ENCODE data around the gene DISC1.

The DISC1 gene

DNA sequence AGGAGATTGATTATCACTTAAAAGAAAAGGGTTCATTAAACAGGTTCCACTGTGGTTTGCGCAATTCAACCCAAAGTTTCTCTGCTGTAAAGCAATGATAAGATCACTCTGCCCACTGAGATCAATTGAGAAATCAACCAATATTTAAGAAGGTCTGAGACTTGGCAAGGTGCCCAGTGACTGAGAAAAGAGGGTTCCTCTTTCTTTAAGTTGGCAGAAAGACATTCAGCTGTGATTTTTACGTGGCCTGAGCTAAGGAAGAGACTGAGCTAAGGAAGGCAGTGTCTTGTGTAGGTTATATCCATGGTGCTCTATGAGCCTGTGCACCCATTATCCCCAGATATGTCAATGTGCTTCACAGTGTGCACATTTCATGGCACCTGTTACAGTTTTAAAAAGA lies 344.1 kb downstream of the DISC1 start:
- no peak for DNase-seq

DNA sequence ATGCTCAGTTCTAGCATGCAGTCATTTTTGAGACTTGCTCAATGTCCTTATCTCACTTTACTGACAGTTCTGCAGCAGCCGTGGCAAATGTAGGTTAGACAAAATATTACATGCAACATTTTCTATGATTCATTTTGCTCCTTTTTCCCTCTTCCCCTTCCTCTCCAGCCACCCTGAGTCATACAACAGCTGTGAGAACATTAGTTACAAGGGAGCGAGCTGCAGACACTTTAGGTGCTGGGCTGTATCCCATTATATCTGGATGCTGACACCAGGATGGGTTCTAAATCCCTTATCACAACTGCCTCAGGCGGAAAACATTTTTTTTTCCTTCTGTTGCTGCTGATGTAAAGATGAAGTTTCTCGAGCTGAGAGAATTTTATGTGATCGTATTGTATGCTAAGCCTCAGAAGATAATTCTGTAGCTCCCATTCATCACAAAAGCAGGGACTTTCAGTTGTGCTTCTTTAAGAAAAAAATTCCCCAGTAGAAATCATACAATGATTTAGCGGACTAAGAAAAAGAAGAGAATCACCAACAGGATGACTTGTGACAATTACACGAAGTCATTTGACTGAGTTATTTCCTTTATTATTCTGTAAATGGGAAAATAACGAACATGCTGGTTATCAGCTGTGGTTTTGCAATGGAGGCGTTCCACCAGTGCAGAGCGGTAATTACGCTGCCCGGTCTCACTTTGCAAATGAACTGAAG lies 345.0 kb downstream of the DISC1 start:
- no peak for DNase-seq

DNA sequence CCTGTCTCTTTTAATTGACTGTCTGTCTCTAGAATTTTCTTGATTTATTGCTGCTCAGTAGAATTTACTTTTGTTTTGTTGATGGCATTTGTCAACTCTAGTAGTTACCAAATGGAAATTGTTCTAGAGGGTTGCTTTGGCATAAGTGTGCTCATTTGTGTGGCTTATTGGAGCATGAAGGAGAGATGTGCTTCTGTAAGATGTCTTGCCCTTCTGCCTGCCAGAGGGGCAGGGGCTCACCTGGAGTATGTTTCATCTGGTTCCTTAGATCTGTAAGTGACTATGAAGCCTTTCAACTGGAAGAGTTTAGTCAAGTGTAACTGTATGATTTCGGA lies 345.5 kb downstream of the DISC1 start:
- peak; percentile 88 for DNase-seq

DNA sequence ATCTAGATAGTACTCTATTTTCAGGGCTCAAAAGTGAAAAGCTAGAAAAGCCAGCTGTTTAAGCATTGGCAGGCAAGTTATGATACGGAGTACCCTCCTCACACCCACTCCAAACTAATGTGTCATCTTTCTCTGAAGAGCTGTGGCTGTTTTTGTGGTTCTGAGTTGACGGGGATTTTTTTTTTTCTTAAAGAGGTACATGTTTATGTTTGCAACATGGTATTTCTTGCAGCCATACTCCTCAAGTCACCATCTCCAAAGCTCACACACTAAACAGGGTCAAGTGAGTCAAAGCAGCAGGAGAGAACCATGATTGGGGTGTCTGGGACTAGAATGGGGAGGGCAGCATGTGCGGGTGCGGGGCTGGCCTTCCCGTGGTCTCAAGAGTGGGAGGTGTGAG lies 347.2 kb downstream of the DISC1 start:
- no peak for DNase-seq

DNA sequence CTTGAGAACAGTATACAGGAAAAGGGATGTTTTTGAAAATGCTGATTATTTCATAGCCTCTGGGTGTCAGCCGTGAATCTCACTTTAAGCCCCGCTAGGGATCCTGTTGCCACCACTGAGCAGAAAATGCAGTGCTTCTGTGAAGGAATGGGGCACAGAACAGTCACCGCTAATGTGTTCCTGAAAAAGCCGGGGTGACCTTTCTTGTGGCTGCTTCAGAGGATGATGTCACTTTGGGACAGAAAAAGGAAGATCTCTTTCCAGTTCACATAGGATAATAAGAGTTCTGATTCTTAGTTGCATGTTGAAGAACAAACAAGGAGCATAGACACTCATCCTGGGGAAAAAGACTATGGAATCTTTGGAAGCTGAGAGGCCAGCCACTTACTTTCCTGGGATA lies 349.6 kb downstream of the DISC1 start:
- DNase-seq: no peak

DNA sequence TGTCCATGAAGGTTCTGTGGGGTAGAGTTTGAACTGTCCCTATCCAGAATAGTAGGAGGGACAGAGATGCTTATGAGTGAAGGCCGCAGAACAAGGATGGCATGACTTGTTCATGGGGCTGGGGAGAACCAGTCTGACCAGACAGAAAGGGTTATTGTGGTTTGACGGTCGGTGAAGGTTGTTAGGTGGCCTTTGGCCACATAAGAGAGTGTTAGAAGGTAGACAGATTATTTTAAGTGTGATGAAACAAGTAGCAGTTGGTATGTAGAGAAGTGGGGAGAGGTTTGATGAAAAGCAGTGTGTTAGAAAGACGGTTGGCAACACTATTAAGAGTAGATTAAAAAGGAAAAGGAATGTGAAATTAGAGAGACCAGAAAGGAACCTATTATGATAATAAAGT lies 355.1 kb downstream of the DISC1 start:
- DNase-seq: no peak

DNA sequence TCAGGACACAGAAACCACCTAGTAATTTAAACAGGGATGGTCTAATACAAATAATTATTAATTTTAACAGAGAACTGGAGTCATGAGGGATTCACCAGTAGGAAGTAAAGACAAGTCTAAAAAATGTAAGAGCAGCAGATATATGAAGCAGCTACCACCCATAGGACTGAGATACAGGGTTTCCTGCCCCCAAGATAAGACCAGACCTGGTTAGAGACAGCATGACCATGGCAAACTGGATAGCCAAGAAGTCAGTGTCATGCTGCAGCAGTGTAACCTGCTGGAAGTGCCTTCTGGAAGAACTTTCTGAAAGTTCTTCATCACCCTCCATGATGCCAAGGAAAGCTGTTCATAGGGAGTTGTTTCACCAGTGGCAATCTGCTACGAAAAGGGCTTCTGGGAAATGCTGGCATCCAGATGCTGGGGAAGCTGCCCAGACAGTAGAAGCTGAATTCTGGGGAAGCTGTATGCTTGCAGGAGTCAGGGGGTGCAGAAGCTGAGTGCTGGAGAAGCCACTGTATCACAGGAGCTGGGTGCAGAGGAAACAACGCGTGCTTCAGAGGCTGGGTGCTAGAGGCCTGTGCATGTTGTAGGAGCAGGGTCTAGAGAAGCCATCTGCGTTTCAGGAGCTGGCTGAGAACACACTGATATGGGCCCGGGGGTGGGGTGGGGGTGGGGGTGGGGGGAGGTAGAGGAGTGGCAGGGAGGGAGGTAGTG lies 356.4 kb downstream of the DISC1 start:
- DNase-seq: no peak

DNA sequence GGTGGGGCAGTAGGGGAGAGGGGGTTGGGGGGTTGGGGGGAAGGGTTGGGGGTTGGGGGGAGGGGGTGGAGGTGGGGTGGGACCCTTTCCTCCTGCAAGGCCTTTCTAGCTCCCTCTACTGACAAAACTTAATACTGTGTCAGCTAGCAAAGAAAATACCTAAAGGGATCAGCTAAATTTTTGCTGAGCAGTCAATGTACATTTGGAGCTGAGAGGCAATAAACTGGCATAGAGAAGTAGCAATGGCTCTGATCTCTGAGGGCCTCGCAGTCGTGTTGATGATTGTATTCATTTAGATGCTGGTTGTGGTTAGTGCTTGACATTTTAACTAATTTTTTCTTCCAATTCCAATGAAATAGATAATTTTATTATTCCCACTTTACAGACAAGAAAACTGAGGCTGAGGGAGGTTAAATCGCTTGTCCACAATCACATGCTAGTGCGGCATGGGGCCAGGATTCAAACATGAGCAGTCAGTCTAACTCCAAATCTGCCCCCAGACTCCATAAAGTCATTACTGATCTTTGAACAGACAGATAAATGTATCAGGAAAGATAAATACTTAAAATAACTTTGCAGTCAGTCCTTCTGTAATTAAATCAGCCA lies 357.1 kb downstream of the DISC1 start:
- no peak for DNase-seq

DNA sequence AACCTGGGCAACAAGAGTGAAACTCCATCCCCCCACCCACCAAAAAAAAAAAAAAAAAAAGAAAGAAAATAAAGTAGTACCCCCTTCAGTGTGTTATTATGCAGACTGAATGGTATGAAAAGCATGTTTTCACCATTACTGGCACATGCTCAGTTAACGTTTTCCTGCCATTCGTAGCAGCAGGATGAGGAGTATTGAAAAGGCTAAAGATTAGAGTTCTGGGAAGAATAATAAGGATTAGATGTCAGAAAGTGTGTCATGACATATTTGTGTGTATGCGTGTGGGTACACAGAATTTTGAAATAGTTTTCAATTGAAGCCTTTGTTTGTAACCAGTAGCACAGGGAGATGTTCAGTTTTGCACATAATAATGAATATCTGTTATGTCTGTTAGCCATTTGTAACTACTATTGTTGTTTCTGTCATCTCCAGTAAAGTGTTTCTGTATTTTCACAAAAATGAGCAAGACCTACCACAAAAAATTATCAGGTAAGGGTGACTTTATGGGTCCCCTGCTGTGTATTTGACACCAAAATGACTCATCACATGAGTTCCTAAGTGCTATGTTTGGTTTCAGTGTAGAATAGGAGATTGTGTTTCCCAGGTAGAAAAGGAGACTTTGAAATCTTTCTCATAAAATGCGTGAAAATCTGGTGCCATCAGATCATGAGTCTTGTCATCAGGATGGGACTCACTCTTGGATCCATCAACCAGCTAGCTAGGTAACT lies 358.9 kb downstream of the DISC1 start:
- no peak for DNase-seq

DNA sequence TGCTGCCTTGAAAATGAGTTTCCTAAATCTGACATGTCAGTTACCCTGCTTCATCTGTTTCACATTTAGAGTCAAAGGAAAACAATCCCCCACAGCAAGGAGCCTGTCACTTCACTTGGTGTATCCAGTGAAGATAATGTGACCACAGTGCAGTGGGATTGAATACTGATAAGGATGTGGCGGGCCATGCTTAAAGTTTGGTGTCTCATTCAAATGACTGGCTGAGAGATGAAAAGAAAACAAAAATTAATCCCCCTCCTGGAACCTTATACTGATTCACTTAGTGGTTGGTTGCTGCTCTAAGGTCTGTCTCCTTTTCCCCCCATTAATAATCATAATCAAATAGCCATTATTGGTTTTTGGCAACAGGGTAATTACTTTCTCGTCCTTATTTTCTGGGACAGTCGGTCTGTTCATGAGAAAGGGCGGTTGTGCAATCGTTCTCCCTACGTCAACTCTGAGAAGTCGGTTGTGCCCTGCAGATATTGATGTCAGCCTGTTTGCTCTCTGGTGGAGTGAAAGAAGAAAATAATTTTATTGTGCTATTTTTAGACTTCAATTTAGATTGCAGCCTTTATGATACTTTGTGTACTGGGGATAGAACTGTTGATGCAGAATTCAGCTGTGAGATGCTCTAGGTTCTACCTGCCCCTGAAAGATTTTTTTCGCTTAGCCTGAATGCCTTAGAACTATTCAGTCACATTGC lies 360.2 kb downstream of the DISC1 start:
- no peak for DNase-seq

DNA sequence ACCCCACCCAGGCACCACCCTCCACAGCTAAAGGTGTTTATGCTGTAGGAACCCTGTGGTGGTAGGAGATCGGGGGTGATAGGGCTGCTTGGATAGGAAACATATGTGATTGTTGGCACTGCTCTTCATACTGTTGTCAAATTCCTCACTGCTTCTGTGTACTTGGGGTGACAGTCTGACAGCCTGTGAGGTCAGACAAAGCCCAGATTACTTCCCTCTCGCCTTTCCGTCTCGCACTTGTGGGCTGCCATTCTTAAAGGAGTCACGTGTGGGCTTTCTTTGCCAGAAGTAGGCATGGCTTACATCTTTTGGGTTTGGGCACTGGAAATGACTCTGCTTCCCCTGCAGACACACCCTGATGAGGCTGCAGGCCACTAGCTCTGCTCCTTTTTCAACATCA lies 363.8 kb downstream of the DISC1 start:
- DNase-seq: no peak

DNA sequence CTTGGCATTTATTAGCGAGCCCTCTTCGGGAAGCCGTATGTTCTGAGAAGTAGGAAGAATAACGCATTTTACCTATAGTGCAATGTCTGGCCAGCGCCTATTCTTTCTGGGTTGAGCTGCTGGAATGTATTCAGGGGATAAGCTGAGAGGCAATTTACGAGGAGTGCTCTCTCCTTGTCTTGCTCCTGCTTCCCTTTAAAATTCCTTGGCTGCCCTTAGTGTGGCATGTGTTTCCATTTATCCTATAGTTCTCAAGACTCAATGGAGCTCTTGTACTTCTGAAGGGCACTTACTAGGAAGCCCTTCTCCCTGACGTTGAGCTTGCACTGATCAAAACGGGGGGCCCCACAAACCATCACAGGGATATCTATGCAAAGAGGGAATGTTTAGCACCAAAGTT lies 364.6 kb downstream of the DISC1 start:
- no peak for DNase-seq

DNA sequence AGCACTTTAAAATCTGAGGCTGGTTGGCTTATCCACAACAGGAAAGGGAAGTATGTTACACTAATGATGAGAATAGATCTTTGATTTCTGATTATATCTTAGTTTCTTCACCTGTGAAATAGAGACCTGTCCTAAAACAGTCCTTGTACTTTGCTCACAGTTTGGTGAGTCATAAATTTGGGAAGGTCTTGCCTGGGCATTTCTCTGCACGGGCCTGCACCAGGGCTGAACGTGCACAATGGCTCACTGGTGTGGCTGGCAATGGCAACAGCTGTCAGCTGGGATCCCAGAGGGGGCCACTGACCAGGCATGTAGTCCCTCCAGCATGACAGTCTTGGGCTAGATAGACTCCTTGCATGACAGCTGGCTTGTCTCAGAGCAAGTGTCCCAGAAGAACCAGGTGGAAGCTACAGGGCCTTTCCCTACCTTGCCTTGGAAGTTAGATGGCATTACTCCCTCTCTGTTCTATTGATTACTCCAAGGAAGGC lies 367.4 kb downstream of the DISC1 start:
- DNase-seq: no peak

DNA sequence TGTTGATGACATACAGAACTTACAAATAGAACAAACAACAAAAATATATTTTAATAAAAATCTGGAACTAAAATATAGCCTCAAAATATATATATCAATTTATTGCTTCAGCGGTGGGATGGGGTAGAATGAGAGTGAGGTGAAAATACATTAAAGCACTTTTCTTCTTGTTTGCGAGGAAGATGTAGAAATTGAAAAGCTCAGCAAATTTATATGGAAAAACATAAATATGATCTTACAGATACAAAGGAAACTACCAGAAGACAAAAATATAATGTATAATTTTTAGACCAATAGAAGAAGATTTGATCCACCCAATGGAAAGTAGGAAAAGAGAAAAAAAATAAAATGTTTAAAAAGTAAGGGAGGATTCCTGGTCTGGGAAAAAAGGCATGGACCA lies 372.2 kb downstream of the DISC1 start:
- DNase-seq: no peak

DNA sequence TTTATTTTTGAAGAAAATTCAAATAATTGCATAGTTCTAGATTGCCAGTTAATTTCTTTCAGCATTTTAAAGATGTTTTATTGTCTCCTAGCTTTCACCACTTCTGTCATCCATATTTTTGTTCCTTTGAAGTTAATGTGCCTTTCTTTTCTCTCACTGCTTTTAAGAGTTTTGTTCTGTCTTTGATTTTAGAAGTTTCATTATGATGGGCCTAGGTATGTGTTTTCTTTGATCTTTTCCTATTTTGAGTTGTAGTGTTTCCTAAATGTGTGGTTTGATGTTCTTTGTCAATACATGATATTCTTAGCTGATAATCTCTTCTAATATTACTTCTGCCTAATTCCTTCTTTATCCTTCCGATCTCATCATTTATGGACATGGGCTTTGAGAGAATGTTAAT lies 378.7 kb downstream of the DISC1 start:
- no peak for DNase-seq

DNA sequence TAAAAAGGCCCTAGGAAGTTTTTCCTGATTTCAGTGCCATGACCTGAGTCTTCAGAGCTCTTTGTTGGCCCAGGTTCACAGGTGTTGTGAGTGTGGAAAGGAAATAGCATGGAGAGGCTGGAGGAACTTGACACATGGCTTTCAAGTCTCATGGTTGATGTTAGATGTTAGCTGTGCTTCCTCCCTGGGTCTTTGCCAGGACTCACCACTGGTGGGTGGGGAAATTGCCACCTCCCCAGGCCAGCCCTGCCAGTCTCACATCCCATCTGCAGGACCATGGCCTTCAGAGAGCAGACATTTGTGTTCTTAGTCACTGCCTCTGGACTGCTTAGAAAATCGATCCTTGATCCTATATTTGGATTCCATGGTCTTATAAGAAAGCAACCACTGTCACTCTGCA lies 383.2 kb downstream of the DISC1 start:
- DNase-seq: no peak

DNA sequence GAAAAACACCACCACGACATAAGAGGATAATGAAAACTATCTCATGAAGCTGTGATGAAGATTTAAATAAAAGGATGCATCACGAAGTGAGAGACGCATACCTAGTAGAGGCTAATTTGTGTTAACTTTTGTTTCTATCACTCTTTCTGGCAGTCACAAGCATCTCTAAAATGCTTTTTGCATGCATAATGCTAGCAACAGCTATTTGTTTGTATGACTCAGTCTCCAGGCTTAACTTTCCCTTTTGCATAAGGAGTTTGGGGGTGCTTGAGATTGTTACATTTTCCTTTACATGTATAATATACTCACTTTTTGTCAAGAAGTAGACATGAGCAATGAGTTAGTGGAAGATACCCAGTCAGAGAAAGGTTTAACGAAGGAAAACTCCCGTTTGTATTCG lies 385.4 kb downstream of the DISC1 start:
- DNase-seq: no peak

DNA sequence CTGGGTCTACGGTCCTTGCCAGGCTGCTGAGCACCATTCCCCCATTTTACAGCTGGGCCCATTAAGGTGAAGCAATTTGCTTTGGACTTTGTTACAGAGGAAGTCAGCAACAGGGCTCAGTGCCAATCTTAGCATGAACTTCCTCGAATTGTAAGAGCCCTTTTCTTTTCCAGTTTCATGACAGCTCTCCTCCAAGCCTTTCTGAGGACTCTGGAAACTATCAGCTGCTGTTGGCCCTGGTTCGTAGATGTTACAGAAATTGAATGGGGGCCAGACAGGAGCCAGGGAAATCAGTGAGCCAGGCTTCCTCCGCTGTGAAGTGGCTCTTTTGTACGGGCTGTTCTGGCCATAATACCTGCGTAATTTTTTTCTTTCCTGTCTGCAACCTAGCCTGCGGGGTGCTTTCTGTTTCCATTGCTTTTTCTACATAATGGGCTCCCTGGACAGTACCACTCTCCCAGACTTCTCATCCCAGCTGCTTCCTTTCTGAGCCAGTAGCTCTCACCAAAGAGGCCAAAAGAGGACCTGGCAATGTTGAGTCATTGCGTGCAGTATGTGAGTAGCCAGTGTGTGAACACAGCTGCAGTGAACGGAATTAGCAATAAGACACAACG lies 386.3 kb downstream of the DISC1 start:
- peak; percentile 48 for DNase-seq

DNA sequence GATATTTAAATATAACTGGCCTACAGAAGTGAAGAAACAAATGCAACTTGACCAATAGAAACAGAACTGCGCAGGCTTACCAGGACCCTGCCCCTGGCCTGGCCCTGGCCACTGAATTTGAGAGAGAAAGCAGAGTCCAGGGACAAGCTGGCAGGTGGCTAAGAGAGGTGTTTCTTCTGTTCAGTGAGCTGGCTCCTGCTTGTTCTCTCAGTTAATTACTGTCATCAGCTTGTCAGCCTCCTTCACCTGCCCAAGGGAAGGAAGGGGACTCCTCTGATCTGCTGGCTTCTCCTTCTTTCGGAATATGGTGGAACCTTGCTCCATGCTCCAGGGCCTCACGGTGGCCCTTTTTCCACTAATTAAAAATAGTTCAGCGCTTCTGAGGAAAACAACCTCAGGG lies 388.4 kb downstream of the DISC1 start:
- DNase-seq: no peak

DNA sequence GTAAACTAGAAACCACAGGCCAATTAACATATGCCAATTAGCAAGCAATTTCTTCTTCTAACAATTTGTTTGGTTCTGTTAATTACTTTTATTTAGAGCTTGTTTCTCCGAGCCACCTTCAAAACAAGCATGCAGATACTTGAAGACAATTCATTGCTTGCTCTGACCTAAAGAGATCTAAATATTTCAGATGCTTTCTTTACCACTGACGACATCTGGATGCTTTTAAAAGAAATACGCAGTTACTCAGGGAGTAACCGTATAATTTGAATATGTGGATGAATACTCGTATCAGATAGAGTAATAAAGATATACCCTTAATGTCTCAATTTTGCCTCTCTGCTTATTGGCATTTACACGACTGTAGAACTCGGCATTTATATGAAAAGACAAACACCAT lies 390.0 kb downstream of the DISC1 start:
- no peak for DNase-seq

DNA sequence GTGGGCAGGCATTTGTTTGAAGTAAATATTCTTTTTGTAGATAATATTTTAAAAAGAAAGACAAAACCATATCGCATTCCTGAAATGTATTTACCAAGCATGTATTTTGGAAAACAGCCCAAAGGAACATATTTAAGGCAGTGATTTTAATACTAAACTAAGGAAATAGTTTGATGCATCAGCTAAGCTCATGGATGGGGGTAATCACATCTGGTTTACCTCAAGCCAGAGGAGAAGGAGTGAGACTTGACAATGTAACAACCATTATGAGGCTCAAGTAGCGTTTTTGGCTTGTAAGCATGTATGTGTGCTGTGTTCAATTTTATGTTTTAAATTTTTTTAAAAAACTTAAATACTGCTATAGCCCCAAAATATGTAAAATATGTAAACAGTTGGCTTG lies 390.5 kb downstream of the DISC1 start:
- DNase-seq: no peak

DNA sequence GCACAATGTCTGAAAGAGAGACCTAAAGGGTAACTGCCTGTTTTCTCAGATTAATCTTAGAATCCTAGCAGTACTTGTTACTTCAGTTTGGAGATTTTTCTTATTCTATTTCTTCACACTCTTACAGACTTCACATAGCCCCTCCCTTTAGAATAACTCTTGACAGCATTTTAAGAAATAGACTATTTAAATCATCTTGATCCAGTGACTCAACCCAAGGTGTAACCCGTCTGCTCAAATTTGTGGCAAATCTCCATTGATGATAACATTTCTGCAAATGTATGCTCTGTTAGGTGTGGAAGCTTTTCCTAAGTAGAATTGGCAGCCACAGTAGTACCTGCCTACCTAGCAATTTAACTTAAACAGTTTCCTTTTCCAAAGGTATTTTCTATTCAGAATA lies 391.2 kb downstream of the DISC1 start:
- no peak for DNase-seq

Data from NCI-H1436 treated with DMSO at 0.1 percent for 48 hours (cell line).